Sciatic nerve (tissue), 2 donors: ENCODE measurements around the gene PPP1R11. TPM values are rescaled to one million over a fixed set of nuclear protein-coding genes. Genes with fewer than 3 reads are reported as not detected.
"Not testable (repeated sequence)": the region's sequence is repeated elsewhere in the genome, so short reads cannot be mapped to it uniquely, and the experiment has no call there.

Experiments
- ATAC-seq: fragments of 200-7000 bp; cut with Tn5 transposase; one replicate; pipeline ENCODE4 v1.9.1; 2020; ENCODE audit warnings: mild to moderate bottlenecking, moderate library complexity
- DNase-seq: peaks from one replicate; pipeline ENCODE4 v3.0.0-alpha.2; 2020; ENCODE audit warnings: low spot score
- intact Hi-C: fragments of 100-400 bp; cut with DNase I; formaldehyde crosslinking; loops from one replicate; pipeline ENCODE4 v1.14.2; 2022
- total RNA-seq: library from RNA; stranded (reverse); fragmentation: NEBNext Ultra II Directional; extraction: Animal tissue kit (Norgen Biotek cat#: 25700); gene quantifications from one replicate; pipeline ENCODE4 v1.2.1, GENCODE V29; 2021
- donor health status: DM: no; HTN: no; CAD: no.
- donor health status: DM: no; HTN: no; CAD: no.

PPP1R11 gene
- total RNA-seq, 1 donor from 2014 or later, result 38.3 TPM

- ATAC-seq, result no peak
- intact Hi-C loops, result no loop called here
- no peak for DNase-seq
These were observed 46.2 kb downstream of the PPP1R11 start, which contains the start of gene TRIM31 for GRCh38 chr6:30113003-30113759. TSS of gene TRIM31 (minus strand) at chr6:30113090. CDS start at chr6:30112805, 285 bp downstream.

GRCh38 chr6:30113841-30114240 is 46.8 kb downstream of the PPP1R11 start:
- DNase-seq (no peak), ATAC-seq (no peak)
- intact Hi-C loops, result no loop called here

GRCh38 chr6:30116724-30117123 is 49.7 kb downstream of the PPP1R11 start:
- intact Hi-C loops, result no loop called here

GRCh38 chr6:30118691-30119090 is 51.7 kb downstream of the PPP1R11 start:
- intact Hi-C loops, DNase-seq: not testable (repeated sequence)

More at GRCh38 chr6:30116724-30117123, 49.7 kb downstream of the PPP1R11 start:
- ATAC-seq, result no peak
- no peak for DNase-seq

More at GRCh38 chr6:30118691-30119090, 51.7 kb downstream of the PPP1R11 start:
- not testable (repeated sequence) for ATAC-seq

Other genes with a start within 250 kb of the PPP1R11 start
- gene HLA-G, start 239.4 kb upstream of the PPP1R11 start, total RNA-seq, result 1.2 TPM
- 405 TPM for gene HLA-A, start 124.7 kb upstream of the PPP1R11 start, total RNA-seq
- 16.6 TPM for gene POLR1H, start 5.9 kb upstream of the PPP1R11 start, total RNA-seq
- not detected for gene RNF39, start 8.6 kb downstream of the PPP1R11 start, total RNA-seq
- gene TRIM31, start 45.9 kb downstream of the PPP1R11 start, total RNA-seq, result not detected
- gene TRIM40, start 68.9 kb downstream of the PPP1R11 start, total RNA-seq, result not detected
- gene TRIM10, start 94.0 kb downstream of the PPP1R11 start, total RNA-seq, result 0.62 TPM
- gene TRIM15, start 96.3 kb downstream of the PPP1R11 start, total RNA-seq, result not detected
- gene TRIM26, start 146.2 kb downstream of the PPP1R11 start, total RNA-seq, result 42.6 TPM